ENCODE data around the gene NIT1. TPM values are rescaled to one million over a fixed set of nuclear protein-coding genes. Genes with fewer than 3 reads are reported as not detected.

NIT1 gene
- total RNA-seq, 1 experiment from 2014 or later, result 65.9 TPM

DNA sequence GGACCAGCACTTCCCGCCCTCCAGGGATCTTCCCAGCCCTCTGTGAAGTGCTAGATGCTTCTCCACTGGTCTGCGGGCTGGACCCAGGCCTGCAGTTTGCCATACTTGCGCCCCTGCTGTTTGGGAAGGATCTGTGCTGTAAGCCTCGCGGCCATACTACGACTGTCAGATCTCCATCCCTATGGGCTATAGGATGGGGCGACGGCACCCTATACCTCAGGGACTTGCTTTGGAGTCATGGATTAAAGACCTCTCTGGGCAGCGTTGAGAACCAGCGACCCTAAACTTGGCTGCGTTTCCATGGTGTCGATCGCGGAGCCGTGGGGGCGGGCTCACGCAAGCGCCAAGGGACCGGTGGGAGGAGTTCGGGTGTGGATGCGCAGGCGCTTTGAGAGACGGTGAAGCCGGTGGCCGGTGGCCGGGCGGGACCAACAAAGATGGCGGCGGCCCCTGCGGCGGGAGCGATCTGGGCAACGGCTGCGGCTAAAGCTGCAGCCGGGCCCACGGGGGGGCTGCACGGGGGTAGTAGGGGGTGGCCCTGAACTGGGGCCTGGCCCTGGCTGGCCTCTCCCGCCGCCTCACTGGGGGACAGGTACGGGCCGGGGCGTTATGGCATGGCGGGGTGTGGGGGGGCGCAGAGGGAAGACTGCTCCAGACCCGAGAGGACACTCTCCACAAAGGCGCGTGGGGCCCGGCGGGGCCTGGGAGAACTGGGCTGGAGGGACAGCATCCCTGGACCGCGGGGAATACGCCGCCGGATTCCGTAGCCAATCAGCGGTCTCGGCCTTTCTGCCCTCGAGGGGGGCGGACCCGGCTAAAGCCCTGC is 41.4 kb downstream of the NIT1 start, which contains the start of gene USP21 (continued):
- TF ChIP-seq, protein P1, sequence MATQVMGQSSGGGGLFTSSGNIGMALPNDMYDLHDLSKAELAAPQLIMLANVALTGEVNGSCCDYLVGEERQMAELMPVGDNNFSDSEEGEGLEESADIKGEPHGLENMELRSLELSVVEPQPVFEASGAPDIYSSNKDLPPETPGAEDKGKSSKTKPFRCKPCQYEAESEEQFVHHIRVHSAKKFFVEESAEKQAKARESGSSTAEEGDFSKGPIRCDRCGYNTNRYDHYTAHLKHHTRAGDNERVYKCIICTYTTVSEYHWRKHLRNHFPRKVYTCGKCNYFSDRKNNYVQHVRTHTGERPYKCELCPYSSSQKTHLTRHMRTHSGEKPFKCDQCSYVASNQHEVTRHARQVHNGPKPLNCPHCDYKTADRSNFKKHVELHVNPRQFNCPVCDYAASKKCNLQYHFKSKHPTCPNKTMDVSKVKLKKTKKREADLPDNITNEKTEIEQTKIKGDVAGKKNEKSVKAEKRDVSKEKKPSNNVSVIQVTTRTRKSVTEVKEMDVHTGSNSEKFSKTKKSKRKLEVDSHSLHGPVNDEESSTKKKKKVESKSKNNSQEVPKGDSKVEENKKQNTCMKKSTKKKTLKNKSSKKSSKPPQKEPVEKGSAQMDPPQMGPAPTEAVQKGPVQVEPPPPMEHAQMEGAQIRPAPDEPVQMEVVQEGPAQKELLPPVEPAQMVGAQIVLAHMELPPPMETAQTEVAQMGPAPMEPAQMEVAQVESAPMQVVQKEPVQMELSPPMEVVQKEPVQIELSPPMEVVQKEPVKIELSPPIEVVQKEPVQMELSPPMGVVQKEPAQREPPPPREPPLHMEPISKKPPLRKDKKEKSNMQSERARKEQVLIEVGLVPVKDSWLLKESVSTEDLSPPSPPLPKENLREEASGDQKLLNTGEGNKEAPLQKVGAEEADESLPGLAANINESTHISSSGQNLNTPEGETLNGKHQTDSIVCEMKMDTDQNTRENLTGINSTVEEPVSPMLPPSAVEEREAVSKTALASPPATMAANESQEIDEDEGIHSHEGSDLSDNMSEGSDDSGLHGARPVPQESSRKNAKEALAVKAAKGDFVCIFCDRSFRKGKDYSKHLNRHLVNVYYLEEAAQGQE (IDR thresholded peaks at IDR 0.05; ENCODE audit: low read depth), result no peak
- TF ChIP-seq, protein P2, sequence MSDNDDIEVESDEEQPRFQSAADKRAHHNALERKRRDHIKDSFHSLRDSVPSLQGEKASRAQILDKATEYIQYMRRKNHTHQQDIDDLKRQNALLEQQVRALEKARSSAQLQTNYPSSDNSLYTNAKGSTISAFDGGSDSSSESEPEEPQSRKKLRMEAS (IDR thresholded peaks at IDR 0.05), result no peak
- no peak for TF ChIP-seq EZH2 (IDR thresholded peaks at IDR 0.05)
- TF ChIP-seq YY1 (IDR thresholded peaks at IDR 0.05; ENCODE audit: extremely low read depth, insufficient replicate concordance, low read depth, low read length), result peak; percentile 99
- TF ChIP-seq, protein P3, sequence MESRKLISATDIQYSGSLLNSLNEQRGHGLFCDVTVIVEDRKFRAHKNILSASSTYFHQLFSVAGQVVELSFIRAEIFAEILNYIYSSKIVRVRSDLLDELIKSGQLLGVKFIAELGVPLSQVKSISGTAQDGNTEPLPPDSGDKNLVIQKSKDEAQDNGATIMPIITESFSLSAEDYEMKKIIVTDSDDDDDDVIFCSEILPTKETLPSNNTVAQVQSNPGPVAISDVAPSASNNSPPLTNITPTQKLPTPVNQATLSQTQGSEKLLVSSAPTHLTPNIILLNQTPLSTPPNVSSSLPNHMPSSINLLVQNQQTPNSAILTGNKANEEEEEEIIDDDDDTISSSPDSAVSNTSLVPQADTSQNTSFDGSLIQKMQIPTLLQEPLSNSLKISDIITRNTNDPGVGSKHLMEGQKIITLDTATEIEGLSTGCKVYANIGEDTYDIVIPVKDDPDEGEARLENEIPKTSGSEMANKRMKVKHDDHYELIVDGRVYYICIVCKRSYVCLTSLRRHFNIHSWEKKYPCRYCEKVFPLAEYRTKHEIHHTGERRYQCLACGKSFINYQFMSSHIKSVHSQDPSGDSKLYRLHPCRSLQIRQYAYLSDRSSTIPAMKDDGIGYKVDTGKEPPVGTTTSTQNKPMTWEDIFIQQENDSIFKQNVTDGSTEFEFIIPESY (IDR thresholded peaks at IDR 0.05; ENCODE audit: extremely low read depth, insufficient replicate concordance, low read length), result no peak
- TF ChIP-seq RAD21 (IDR thresholded peaks at IDR 0.05; ENCODE audit: low read depth), result no peak
- TF ChIP-seq EGR1 (IDR thresholded peaks at IDR 0.05; ENCODE audit: low read depth), result no peak
- no peak for TF ChIP-seq CEBPB (IDR thresholded peaks at IDR 0.05; ENCODE audit: low read depth)
- no peak for TF ChIP-seq ZNF274 (IDR thresholded peaks at IDR 0.05; ENCODE audit: low read depth, low read length)

Data from HCT116 (cell line).